GM10248 (cell line): ENCODE results near the gene CANT1.

Source experiments
- CTCF ChIA-PET: fragments of 300-600 bp; sonication (Branson Sonifier 250); formaldehyde crosslinking; extraction: SDS; loops from one replicate; lab custom pipeline; 2021; ENCODE audit warnings: antibody characterized with exemption; lab: Yijun Ruan, JAX
- POLR2A ChIA-PET: fragments of 350-650 bp; sonication (Branson Sonifier 250); formaldehyde crosslinking; extraction: SDS; loops from one replicate; lab custom pipeline; 2020; ENCODE audit warnings: antibody characterized with exemption; lab: Yijun Ruan, JAX
- DNase-seq: peaks from one replicate; pipeline ENCODE4 v3.0.0; 2012; ENCODE audit errors: extremely low spot score
- TF ChIP-seq, protein P1 (sequence below): IDR thresholded peaks from 2 replicates; pipeline ENCODE4 v1.5.1; 2012; ENCODE audit warnings: mild to moderate bottlenecking, low read depth; ENCODE audit errors: extremely low read depth, missing control alignments, control extremely low read depth

The CANT1 gene

DNA sequence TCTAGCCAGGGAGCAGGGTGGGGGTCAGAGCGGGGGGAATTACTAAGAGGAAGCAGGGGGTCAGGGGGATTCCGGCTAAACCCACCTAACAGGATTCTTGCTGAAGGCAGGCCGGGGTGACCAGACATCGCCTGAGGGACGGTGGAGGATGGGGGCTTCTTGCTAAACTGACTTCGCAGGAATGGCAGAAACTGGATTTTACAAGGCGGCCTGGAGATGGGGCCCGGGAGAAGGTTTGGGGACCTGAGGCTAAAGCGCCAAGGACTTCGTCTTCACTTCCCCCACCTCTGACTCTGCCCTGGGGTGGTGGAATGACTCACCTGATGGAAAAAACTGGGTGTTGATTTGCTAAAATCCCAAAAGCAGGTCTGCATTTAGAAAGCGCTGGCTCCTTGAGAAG, 53.3 kb downstream of the CANT1 start:
- TF ChIP-seq, protein P1, sequence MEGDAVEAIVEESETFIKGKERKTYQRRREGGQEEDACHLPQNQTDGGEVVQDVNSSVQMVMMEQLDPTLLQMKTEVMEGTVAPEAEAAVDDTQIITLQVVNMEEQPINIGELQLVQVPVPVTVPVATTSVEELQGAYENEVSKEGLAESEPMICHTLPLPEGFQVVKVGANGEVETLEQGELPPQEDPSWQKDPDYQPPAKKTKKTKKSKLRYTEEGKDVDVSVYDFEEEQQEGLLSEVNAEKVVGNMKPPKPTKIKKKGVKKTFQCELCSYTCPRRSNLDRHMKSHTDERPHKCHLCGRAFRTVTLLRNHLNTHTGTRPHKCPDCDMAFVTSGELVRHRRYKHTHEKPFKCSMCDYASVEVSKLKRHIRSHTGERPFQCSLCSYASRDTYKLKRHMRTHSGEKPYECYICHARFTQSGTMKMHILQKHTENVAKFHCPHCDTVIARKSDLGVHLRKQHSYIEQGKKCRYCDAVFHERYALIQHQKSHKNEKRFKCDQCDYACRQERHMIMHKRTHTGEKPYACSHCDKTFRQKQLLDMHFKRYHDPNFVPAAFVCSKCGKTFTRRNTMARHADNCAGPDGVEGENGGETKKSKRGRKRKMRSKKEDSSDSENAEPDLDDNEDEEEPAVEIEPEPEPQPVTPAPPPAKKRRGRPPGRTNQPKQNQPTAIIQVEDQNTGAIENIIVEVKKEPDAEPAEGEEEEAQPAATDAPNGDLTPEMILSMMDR = no peak
- ChIA-PET CTCF (interaction anchor here (1.6 kb wide), 1 partner anchor 16 kb away, joined by 7 read pairs; no protein-coding TSS in a partner anchor), POLR2A (no interaction called here)
- DNase-seq = no peak

GRCh38 chr17:78954684-78955083, 54.9 kb downstream of the CANT1 start:
- CTCF ChIA-PET = no interaction called here
- POLR2A ChIA-PET = no interaction called here
- TF ChIP-seq, protein P1 = no peak
- no peak for DNase-seq

GRCh38 chr17:78953356-78954350, 55.9 kb downstream of the CANT1 start:
- POLR2A ChIA-PET = interaction anchor here (0.6 kb wide), 1 partner anchor 22 kb away, joined by 4 read pairs; no protein-coding TSS in a partner anchor

GRCh38 chr17:78952706-78953105, 56.9 kb downstream of the CANT1 start:
- DNase-seq = no peak
- ChIA-PET CTCF (interaction anchor here (1.0 to 3.2 kb wide), 3 partner anchors 9 to 87 kb away, joined by 4 to 17 read pairs (median 6); no protein-coding TSS in a partner anchor), POLR2A (no interaction called here)
- TF ChIP-seq, protein P1 = no peak

More at GRCh38 chr17:78953356-78954350, 55.9 kb downstream of the CANT1 start:
- DNase-seq = no peak
- CTCF ChIA-PET = interaction anchor here (1.0 to 3.2 kb wide), 3 partner anchors 10 to 88 kb away, joined by 4 to 17 read pairs (median 6); no protein-coding TSS in a partner anchor
- TF ChIP-seq, protein P1 = no peak

- POLR2A ChIA-PET = no interaction called here
- CTCF ChIA-PET = interaction anchor here (2.2 to 3.2 kb wide), 2 partner anchors 8 to 19 kb away, joined by 6 to 17 read pairs; no protein-coding TSS in a partner anchor
- TF ChIP-seq, protein P1 = no peak
Observed at GRCh38 chr17:78951967-78952551, 57.5 kb downstream of the CANT1 start.

GRCh38 chr17:78950870-78951269, 58.7 kb downstream of the CANT1 start:
- no peak for DNase-seq
- CTCF ChIA-PET = interaction anchor here (1.4 to 3.2 kb wide), 2 partner anchors 16 to 20 kb away, joined by 3 to 17 read pairs; no protein-coding TSS in a partner anchor
- POLR2A ChIA-PET = no interaction called here
- TF ChIP-seq, protein P1 = no peak

More at GRCh38 chr17:78951967-78952551, 57.5 kb downstream of the CANT1 start:
- DNase-seq = no peak
